ENCODE measurements around the gene TANK.

DNA sequence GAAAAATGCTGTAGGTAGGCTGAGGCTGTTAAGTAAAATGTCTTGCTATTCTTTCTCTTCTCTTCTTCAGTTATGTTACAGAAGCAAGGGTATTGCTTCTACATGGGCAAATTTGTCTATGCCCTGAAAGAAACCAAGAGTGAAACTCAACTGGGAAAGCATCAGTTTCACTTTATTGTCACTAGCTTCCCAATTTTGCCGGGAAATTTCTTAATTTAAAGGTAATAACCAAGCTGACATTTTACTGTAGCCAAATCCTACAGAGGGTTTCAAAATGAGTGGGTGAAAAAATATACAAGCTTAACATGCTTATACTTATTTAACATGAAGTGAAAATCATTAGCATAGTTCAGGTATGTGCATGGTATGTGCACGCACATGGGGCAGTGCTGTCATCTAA is 3.2 kb downstream of the TANK start:
- TF ChIP-seq EZH2 (IDR thresholded peaks at IDR 0.05) (no peak), POLR2AphosphoS5 (IDR thresholded peaks at IDR 0.05; ENCODE audit: borderline replicate concordance, low read depth, low read length) (no peak)

Measured in SK-N-MC (cell line).